AG04450 (cell line): ENCODE measurements around the gene NHSL2. TPM values are rescaled to one million over a fixed set of nuclear protein-coding genes. Genes with fewer than 3 reads are reported as not detected.
"Not testable (repeated sequence)": the region's sequence is repeated elsewhere in the genome, so short reads cannot be mapped to it uniquely, and the experiment has no call there.

ENCODE experiments used
- CTCF ChIA-PET: fragments of 300-600, 350-600 bp; formaldehyde crosslinking; extraction: SDS; loops from one replicate; lab custom pipeline; 2022; ENCODE audit warnings: antibody characterized with exemption, inconsistent platforms; lab: Charles Lee
- POLR2A ChIA-PET: fragments of 350-600 bp; formaldehyde crosslinking; extraction: SDS; loops from one replicate; lab custom pipeline; 2021; ENCODE audit warnings: antibody characterized with exemption, inconsistent platforms; lab: Yijun Ruan, JAX
- DNase-seq: peaks from one replicate; pipeline ENCODE4 v3.0.0-alpha.2; 2011; ENCODE audit warnings: low read depth, low spot score
- H3K27ac ChIP-seq: one replicate; pipeline ENCODE4 v1.5.1; 2012; ENCODE audit warnings: low read depth, low read length, control low read depth
- H3K27me3 ChIP-seq: one replicate; pipeline ENCODE4 v1.6.0; 2012; ENCODE audit warnings: low read length; ENCODE audit not compliant: control insufficient read depth, insufficient read depth
- H3K4me3 ChIP-seq: 2 replicates; pipeline ENCODE4 v1.5.1; 2011; ENCODE audit warnings: mild to moderate bottlenecking, low read depth, low read length, control low read depth
- H3K9me3 ChIP-seq: 2 replicates; pipeline ENCODE4 v1.5.1; 2012; ENCODE audit warnings: low read length; ENCODE audit not compliant: control insufficient read depth, insufficient read depth
- polyA plus RNA-seq: library from polyadenylated mRNA; depleted of rRNA; stranded (reverse); fragments of >200 nt; gene quantifications from 2 replicates; pipeline ENCODE4 v1.2.3, GENCODE V29; 2011
- TF ChIP-seq, protein P1 (sequence below): IDR thresholded peaks from 2 replicates; pipeline ENCODE4 v1.5.1; 2011; ENCODE audit warnings: low read depth, low read length, control low read depth, inconsistent platforms

The NHSL2 gene
- polyA plus RNA-seq, 1 experiment = 3.0 TPM

GRCh38 chrX:72057849-72058248 is 147.2 kb downstream of the NHSL2 start:
- ChIA-PET CTCF (no interaction called here), POLR2A (no interaction called here)
- TF ChIP-seq, protein P1, sequence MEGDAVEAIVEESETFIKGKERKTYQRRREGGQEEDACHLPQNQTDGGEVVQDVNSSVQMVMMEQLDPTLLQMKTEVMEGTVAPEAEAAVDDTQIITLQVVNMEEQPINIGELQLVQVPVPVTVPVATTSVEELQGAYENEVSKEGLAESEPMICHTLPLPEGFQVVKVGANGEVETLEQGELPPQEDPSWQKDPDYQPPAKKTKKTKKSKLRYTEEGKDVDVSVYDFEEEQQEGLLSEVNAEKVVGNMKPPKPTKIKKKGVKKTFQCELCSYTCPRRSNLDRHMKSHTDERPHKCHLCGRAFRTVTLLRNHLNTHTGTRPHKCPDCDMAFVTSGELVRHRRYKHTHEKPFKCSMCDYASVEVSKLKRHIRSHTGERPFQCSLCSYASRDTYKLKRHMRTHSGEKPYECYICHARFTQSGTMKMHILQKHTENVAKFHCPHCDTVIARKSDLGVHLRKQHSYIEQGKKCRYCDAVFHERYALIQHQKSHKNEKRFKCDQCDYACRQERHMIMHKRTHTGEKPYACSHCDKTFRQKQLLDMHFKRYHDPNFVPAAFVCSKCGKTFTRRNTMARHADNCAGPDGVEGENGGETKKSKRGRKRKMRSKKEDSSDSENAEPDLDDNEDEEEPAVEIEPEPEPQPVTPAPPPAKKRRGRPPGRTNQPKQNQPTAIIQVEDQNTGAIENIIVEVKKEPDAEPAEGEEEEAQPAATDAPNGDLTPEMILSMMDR = no peak
- no peaks in the 10 kb centered on the region for H3K27me3 ChIP-seq
- H3K9me3 ChIP-seq = no peaks in the 10 kb centered on the region
- no peak overlapping the region for H3K4me3 ChIP-seq
- H3K27ac ChIP-seq = no peak overlapping the region
- no peak for DNase-seq

DNA sequence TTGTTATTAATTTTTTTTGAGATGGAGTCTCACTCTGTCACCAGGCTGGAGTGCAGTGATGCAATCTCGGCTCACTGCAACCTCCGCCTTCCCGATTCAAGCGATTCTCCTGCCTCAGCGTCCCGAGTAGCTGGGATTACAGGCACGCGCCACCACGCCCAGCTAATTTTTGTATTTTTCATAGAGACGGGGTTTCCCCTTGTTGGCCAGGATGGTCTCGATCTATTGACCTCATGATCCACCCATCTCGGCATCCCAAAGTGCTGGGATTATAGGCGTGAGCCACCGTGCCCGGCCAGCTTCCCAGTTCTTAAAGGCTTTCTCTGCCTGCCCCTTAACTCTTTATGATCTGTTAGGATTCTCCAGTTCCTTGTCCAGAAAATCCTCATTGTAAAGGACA is 147.7 kb downstream of the NHSL2 start:
- DNase-seq, H3K9me3 ChIP-seq, POLR2A ChIA-PET, CTCF ChIA-PET, H3K27me3 ChIP-seq, H3K4me3 ChIP-seq, H3K27ac ChIP-seq: not testable (repeated sequence)

DNA sequence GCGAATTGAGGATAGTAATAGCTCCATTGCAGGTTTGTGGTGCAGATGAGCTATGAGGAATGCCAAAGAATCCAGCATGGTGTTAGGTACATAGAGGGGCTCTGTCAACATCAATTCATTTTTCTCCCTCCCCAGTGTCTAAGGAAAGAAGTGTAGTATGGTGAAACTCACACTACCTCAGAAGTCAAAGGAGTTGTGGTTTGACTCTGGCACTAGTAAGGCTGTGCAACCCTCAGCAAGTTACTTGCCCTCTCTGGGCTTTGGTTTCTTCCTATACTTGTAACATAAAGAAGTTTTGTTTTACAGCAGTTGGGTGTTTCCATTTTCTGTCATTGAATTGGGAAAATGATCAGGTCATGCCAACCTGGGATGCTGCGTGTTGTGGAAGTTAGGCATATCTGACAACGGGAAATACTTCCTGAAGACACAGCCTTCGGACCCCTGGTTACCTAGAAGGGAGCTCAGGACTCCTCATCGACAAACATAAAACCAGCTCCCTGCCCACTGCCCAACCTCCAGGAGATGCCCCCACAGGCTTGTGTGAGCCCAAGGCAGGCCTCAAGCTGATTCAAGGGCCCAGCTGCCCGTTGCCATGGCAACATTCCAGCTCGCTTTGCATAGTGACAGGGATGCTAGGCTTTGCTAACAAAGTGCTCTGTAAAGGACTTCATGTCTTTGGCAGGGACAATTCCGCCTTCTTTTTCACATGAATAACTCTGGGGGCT is 149.7 kb downstream of the NHSL2 start:
- no peak for DNase-seq
- TF ChIP-seq, protein P1 = no peak
- H3K9me3 ChIP-seq = no peaks in the 10 kb centered on the region
- ChIA-PET CTCF (no interaction called here), POLR2A (interaction anchor here (1.0 kb wide), 1 partner anchor 71 kb away, joined by 3 read pairs; the partner anchor contains the start of gene RTL5)
- no peak overlapping the region for H3K27ac ChIP-seq
- H3K4me3 ChIP-seq = no peak overlapping the region
- no peaks in the 10 kb centered on the region for H3K27me3 ChIP-seq

- ChIA-PET POLR2A (interaction anchor here (1.0 kb wide), 1 partner anchor 70 kb away, joined by 3 read pairs; the partner anchor contains the start of gene RTL5), CTCF (no interaction called here)
- H3K27ac ChIP-seq = no peak overlapping the region
- no peak for DNase-seq
- H3K4me3 ChIP-seq = no peak overlapping the region
- H3K27me3 ChIP-seq = no peaks in the 10 kb centered on the region
- TF ChIP-seq, protein P1 = no peak
- no peaks in the 10 kb centered on the region for H3K9me3 ChIP-seq
These were observed 150.4 kb downstream of the NHSL2 start for GRCh38 chrX:72060921-72061490.

DNA sequence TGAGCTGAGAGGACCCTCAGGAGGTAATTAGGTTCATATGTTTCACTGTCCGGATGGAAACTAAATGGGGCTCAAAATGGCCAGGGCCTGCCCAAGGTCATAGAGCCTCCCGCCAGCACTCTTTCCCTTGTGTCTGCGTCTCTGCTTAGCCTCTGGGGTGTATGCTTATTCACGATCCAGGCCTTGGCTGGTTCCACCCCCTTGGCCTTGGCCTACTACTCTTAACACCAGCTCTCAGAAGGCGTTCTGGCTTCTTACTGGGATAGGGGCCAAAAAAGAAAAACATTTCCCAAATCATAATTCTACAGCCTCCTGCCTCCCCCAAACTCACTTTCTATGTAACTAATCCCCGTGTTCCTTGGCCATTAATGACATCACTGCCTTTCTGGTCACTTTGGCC is 152.3 kb downstream of the NHSL2 start:
- ChIA-PET CTCF (no interaction called here), POLR2A (no interaction called here)
- DNase-seq = no peak
- Histone ChIP-seq H3K9me3 (no peaks in the 10 kb centered on the region), H3K27me3 (no peaks in the 10 kb centered on the region), H3K4me3 (no peak overlapping the region), H3K27ac (no peak overlapping the region)
- TF ChIP-seq, protein P1 = no peak
